Neural cell (in vitro differentiated cells): ENCODE results near the gene CNTN4. TPM values are rescaled to one million over a fixed set of nuclear protein-coding genes. Genes with fewer than 3 reads are reported as not detected.
"Not testable (repeated sequence)": the region's sequence is repeated elsewhere in the genome, so short reads cannot be mapped to it uniquely, and the experiment has no call there.

ENCODE experiments used
- H2AFZ ChIP-seq: fragments of 200-600, 300-800 bp; sonication (generic), shearing (Covaris generic); 2 replicates; pipeline ENCODE4 v1.6.0; 2014; ENCODE audit warnings: low read depth, mild to moderate bottlenecking, antibody characterized with exemption, low read length, moderate library complexity
- H3F3A ChIP-seq: fragments of 200-600 bp; shearing (Covaris generic); 2 replicates; pipeline ENCODE4 v1.6.1; 2016; ENCODE audit warnings: mild to moderate bottlenecking, moderate library complexity, mixed read lengths, antibody characterized with exemption, low read length; ENCODE audit not compliant: insufficient read depth, poor library complexity, severe bottlenecking
- H3K27ac ChIP-seq: fragments of 200-600, 300-800 bp; sonication (generic), shearing (Covaris generic); 2 replicates; pipeline ENCODE4 v1.5.1; 2014; ENCODE audit warnings: mild to moderate bottlenecking, low read length, moderate library complexity
- H3K27me3 ChIP-seq: fragments of 300-800, 200-600 bp; sonication (generic), shearing (Covaris generic); 2 replicates; pipeline ENCODE4 v1.6.0; 2014; ENCODE audit warnings: mild to moderate bottlenecking, low read depth, low read length, moderate library complexity; ENCODE audit not compliant: insufficient read depth
- H3K36me3 ChIP-seq: fragments of 300-800, 200-600 bp; sonication (generic), shearing (Covaris generic); 2 replicates; pipeline ENCODE4 v1.5.1; 2014; ENCODE audit warnings: mild to moderate bottlenecking, antibody characterized with exemption, low read length, moderate library complexity; ENCODE audit not compliant: insufficient read depth
- H3K4me2 ChIP-seq: fragments of 300-800, 200-600 bp; sonication (generic), shearing (Covaris generic); 2 replicates; pipeline ENCODE4 v1.6.0; 2014; ENCODE audit warnings: mild to moderate bottlenecking, low read length
- H3K4me3 ChIP-seq: fragments of 300-800, 200-600 bp; sonication (generic), shearing (Covaris generic); 2 replicates; pipeline ENCODE4 v1.5.1; 2014; ENCODE audit warnings: mild to moderate bottlenecking, low read length, moderate library complexity
- H3K79me2 ChIP-seq: fragments of 200-600 bp; shearing (Covaris generic); replicated peaks from 2 replicates; pipeline ENCODE4 v1.6.0; 2014; ENCODE audit warnings: mild to moderate bottlenecking, low read length, moderate library complexity; ENCODE audit not compliant: insufficient read depth
- H3K9ac ChIP-seq: fragments of 300-800, 200-600 bp; sonication (generic), shearing (Covaris generic); 2 replicates; pipeline ENCODE4 v1.6.1; 2016; ENCODE audit warnings: mild to moderate bottlenecking, low read length, mixed read lengths
- H3K9me2 ChIP-seq: fragments of 200-600 bp; shearing (Covaris generic); 2 replicates; pipeline ENCODE4 v1.6.1; 2016; ENCODE audit warnings: mild to moderate bottlenecking, low read length, mixed read lengths; ENCODE audit not compliant: insufficient read depth
- H3K9me3 ChIP-seq: fragments of 200-600, 300-800 bp; sonication (generic), shearing (Covaris generic); 2 replicates; pipeline ENCODE4 v1.6.1; 2016; ENCODE audit warnings: mild to moderate bottlenecking, mixed run types, low read length, moderate library complexity, mixed read lengths
- H4K20me1 ChIP-seq: fragments of 200-600 bp; shearing (Covaris generic); 2 replicates; pipeline ENCODE4 v1.6.1; 2016; ENCODE audit warnings: mild to moderate bottlenecking, mixed run types; ENCODE audit not compliant: insufficient read depth
- EP300 ChIP-seq: fragments of 450-650 bp; conservative IDR thresholded peaks from 2 replicates; pipeline ENCODE4 v1.6.1; 2014; ENCODE audit warnings: antibody characterized with exemption, mild to moderate bottlenecking, moderate library complexity; ENCODE audit not compliant: poor library complexity, severe bottlenecking
- EZH2 ChIP-seq: fragments of 200-600, 300-800 bp; shearing (Covaris generic), sonication (generic); IDR thresholded peaks from 2 replicates; pipeline ENCODE4 v1.6.1; 2014; ENCODE audit warnings: antibody characterized with exemption, low read length, borderline replicate concordance, mild to moderate bottlenecking; ENCODE audit not compliant: insufficient read depth, poor library complexity, severe bottlenecking
- MXI1 ChIP-seq: fragments of 450-650 bp; conservative IDR thresholded peaks from 2 replicates; pipeline ENCODE4 v1.6.1; 2014; ENCODE audit warnings: antibody characterized with exemption, mild to moderate bottlenecking; ENCODE audit not compliant: poor library complexity, severe bottlenecking
- POLR2AphosphoS5 ChIP-seq: IDR thresholded peaks from 2 replicates; pipeline ENCODE4 v1.6.1; 2012
- RAD21 ChIP-seq: fragments of 450-650 bp; conservative IDR thresholded peaks from 2 replicates; pipeline ENCODE4 v1.6.1; 2014; ENCODE audit warnings: antibody characterized with exemption, mild to moderate bottlenecking, moderate library complexity
- SMC3 ChIP-seq: fragments of 450-650 bp; conservative IDR thresholded peaks from 2 replicates; pipeline ENCODE4 v1.6.1; 2014; ENCODE audit warnings: antibody characterized with exemption, mild to moderate bottlenecking, moderate library complexity; ENCODE audit not compliant: poor library complexity
- TAF1 ChIP-seq: IDR thresholded peaks from 2 replicates; pipeline ENCODE4 v1.6.1; 2012; ENCODE audit warnings: low read depth
- polyA plus RNA-seq: library from polyadenylated mRNA; depleted of rRNA; stranded (reverse); fragments of >200 nt; gene quantifications from 2 replicates; pipeline ENCODE4 v1.2.3, GENCODE V29; 2014
- TF ChIP-seq, protein P1 (sequence below): IDR thresholded peaks from 2 replicates; pipeline ENCODE4 v1.6.1; 2012; ENCODE audit warnings: borderline replicate concordance
- TF ChIP-seq, protein P2 (sequence below): fragments of 450-650 bp; IDR thresholded peaks from 2 replicates; pipeline ENCODE4 v1.5.1; 2014; ENCODE audit warnings: antibody characterized with exemption, mild to moderate bottlenecking, moderate library complexity; ENCODE audit not compliant: poor library complexity, severe bottlenecking

Gene CNTN4
- polyA plus RNA-seq, 1 donor from 2014 or later: 10.6 TPM

DNA sequence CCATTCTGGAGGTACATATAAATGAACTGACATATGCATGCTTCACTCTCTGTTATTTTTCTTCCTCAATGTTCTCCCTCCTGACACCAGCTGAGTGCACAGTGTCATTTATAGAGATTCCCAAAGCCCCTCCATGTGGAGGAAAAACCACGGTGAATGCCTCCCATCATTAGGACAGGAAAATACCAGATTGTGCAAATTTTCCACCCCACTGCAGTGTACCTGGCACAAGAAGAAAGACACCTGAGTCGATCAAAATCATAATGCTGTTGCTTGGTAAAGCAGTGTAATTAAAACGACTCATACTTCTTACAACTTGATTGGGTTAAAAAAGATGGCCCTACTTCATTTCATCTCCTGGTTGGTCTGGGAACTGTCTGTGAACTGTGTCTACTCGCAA, 720.9 kb downstream of the CNTN4 start:
- Histone ChIP-seq H2AFZ (no peak overlapping the region), H3K4me3 (no peak overlapping the region), H3K27ac (no peak overlapping the region), H3K36me3 (no peaks in the 10 kb centered on the region), H3K27me3 (no peaks in the 10 kb centered on the region), H3K9me3 (no peaks in the 10 kb centered on the region), H3K4me2 (no peak overlapping the region), H3F3A (peaks cover 10% of the 10 kb centered on the region), H3K9ac (no peak overlapping the region), H3K9me2 (no peaks in the 10 kb centered on the region), H4K20me1 (no peaks in the 10 kb centered on the region), H3K79me2 (no peaks in the 10 kb centered on the region)
- TF ChIP-seq EP300: no peak
- TF ChIP-seq TAF1: no peak
- TF ChIP-seq SMC3: no peak
- TF ChIP-seq MXI1: no peak
- TF ChIP-seq, protein P1, sequence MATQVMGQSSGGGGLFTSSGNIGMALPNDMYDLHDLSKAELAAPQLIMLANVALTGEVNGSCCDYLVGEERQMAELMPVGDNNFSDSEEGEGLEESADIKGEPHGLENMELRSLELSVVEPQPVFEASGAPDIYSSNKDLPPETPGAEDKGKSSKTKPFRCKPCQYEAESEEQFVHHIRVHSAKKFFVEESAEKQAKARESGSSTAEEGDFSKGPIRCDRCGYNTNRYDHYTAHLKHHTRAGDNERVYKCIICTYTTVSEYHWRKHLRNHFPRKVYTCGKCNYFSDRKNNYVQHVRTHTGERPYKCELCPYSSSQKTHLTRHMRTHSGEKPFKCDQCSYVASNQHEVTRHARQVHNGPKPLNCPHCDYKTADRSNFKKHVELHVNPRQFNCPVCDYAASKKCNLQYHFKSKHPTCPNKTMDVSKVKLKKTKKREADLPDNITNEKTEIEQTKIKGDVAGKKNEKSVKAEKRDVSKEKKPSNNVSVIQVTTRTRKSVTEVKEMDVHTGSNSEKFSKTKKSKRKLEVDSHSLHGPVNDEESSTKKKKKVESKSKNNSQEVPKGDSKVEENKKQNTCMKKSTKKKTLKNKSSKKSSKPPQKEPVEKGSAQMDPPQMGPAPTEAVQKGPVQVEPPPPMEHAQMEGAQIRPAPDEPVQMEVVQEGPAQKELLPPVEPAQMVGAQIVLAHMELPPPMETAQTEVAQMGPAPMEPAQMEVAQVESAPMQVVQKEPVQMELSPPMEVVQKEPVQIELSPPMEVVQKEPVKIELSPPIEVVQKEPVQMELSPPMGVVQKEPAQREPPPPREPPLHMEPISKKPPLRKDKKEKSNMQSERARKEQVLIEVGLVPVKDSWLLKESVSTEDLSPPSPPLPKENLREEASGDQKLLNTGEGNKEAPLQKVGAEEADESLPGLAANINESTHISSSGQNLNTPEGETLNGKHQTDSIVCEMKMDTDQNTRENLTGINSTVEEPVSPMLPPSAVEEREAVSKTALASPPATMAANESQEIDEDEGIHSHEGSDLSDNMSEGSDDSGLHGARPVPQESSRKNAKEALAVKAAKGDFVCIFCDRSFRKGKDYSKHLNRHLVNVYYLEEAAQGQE: no peak
- TF ChIP-seq EZH2: no peak
- no peak for TF ChIP-seq RAD21
- TF ChIP-seq POLR2AphosphoS5: no peak
- TF ChIP-seq, protein P2, sequence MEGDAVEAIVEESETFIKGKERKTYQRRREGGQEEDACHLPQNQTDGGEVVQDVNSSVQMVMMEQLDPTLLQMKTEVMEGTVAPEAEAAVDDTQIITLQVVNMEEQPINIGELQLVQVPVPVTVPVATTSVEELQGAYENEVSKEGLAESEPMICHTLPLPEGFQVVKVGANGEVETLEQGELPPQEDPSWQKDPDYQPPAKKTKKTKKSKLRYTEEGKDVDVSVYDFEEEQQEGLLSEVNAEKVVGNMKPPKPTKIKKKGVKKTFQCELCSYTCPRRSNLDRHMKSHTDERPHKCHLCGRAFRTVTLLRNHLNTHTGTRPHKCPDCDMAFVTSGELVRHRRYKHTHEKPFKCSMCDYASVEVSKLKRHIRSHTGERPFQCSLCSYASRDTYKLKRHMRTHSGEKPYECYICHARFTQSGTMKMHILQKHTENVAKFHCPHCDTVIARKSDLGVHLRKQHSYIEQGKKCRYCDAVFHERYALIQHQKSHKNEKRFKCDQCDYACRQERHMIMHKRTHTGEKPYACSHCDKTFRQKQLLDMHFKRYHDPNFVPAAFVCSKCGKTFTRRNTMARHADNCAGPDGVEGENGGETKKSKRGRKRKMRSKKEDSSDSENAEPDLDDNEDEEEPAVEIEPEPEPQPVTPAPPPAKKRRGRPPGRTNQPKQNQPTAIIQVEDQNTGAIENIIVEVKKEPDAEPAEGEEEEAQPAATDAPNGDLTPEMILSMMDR: no peak

DNA sequence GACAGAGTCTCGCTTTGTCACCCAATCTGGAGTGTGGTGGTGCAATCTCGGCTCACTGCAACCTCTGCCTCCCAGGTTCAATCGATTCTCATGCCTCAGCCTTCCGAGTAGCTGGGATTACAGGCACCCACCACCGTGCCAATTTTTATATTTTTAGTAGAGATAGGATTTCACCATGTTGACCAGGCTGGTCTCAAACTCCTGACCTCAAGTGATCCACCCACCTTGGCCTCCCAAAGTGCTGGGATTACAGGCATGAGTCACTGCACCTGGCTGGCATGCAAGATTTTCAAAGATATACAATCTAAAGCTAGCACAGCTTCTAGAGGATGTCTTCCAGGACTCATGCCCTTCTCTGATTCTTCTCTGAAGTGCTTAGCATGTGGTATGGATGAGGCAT, 722.3 kb downstream of the CNTN4 start:
- not testable (repeated sequence) for H4K20me1 ChIP-seq, H3F3A ChIP-seq, H3K27ac ChIP-seq, H2AFZ ChIP-seq, H3K9ac ChIP-seq, H3K27me3 ChIP-seq, H3K9me2 ChIP-seq, H3K4me3 ChIP-seq, H3K79me2 ChIP-seq, H3K4me2 ChIP-seq, H3K36me3 ChIP-seq, H3K9me3 ChIP-seq

DNA sequence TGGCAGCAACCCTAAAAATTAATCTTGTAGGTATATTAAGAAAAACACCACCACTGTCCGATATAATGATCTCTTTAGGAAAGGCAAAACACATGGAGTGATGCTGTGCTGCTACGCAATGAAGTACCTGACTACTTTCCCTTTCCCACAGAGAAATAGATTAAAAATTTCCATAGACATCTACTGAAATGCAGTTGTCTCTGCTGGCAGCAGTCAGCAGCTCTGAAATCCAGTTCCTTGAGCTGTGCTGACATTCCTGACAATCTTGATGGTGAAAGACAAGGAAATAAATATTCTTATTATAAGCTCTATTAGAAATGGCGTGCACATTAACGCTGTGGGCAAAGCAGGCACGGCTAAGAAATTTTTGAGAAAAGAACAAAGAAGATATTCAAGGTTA, 723.9 kb downstream of the CNTN4 start:
- Histone ChIP-seq H3K4me2 (peak overlapping the region; percentile 31), H4K20me1 (no peaks in the 10 kb centered on the region), H3K9me3 (no peaks in the 10 kb centered on the region), H3K79me2 (no peaks in the 10 kb centered on the region), H3K36me3 (no peaks in the 10 kb centered on the region), H3K9me2 (no peaks in the 10 kb centered on the region), H3K27me3 (no peaks in the 10 kb centered on the region), H3K27ac (peak overlapping the region; percentile 46), H2AFZ (no peak overlapping the region), H3K4me3 (peak overlapping the region; percentile 45), H3K9ac (peak overlapping the region; percentile 4), H3F3A (peaks cover 10% of the 10 kb centered on the region)
- TF ChIP-seq, protein P2: no peak
- TF ChIP-seq POLR2AphosphoS5 (peak; percentile 72), MXI1 (no peak), EP300 (peak; percentile 94), RAD21 (peak; percentile 33)
- TF ChIP-seq, protein P1: peak; percentile 86
